Measurements from ENCODE around the gene PRPF6.
"Not testable (repeated sequence)": the region's sequence is repeated elsewhere in the genome, so short reads cannot be mapped to it uniquely, and the experiment has no call there.

Gene PRPF6

GRCh38 chr20:63946986-63947637 lies 33.8 kb upstream of the PRPF6 start:
- DNase-seq: peak; percentile 63

- DNase-seq: peak; percentile 73
These were observed 33.1 kb upstream of the PRPF6 start for GRCh38 chr20:63947638-63948456.

- DNase-seq: no peak
These were observed 30.1 kb upstream of the PRPF6 start for GRCh38 chr20:63950701-63951397.

- no peak for DNase-seq
These were observed 29.3 kb upstream of the PRPF6 start for GRCh38 chr20:63951398-63952209.

GRCh38 chr20:63952210-63952535 lies 28.8 kb upstream of the PRPF6 start:
- DNase-seq: no peak

- DNase-seq: no peak
These were observed 28.2 kb upstream of the PRPF6 start for GRCh38 chr20:63952769-63953168.

GRCh38 chr20:63953764-63954429 lies 27.0 kb upstream of the PRPF6 start:
- no peak for DNase-seq

- DNase-seq: peak; percentile 65
These were observed 25.6 kb upstream of the PRPF6 start for GRCh38 chr20:63955281-63955826.

GRCh38 chr20:63955827-63956663 lies 24.9 kb upstream of the PRPF6 start, which contains the start of gene UCKL1:
Gene UCKL1 (minus strand): TSS chr20:63956416. CDS start chr20:63956372, 44 bp downstream.
- peak; percentile 97 for DNase-seq

GRCh38 chr20:63956664-63957003 lies 24.3 kb upstream of the PRPF6 start:
- DNase-seq: no peak

- peak; percentile 95 for DNase-seq
These were observed 23.8 kb upstream of the PRPF6 start for GRCh38 chr20:63957004-63957689.

GRCh38 chr20:63957690-63958441 lies 23.1 kb upstream of the PRPF6 start:
- peak; percentile 88 for DNase-seq

GRCh38 chr20:63958471-63958870 lies 22.5 kb upstream of the PRPF6 start:
- DNase-seq: no peak

GRCh38 chr20:63958964-63959698 lies 21.8 kb upstream of the PRPF6 start:
- no peak for DNase-seq

- no peak for DNase-seq
These were observed 21.2 kb upstream of the PRPF6 start for GRCh38 chr20:63959699-63960075.

GRCh38 chr20:63960654-63961621 lies 20.0 kb upstream of the PRPF6 start:
- DNase-seq: not testable (repeated sequence)

- no peak for DNase-seq
These were observed 19.1 kb upstream of the PRPF6 start for GRCh38 chr20:63961664-63962425.

Data from DMS53 (cell line).